Left ventricle myocardium inferior (tissue), 1 donor: Measurements from ENCODE around the gene TRRAP. TPM values are rescaled to one million over a fixed set of nuclear protein-coding genes. Genes with fewer than 3 reads are reported as not detected.

Source experiments
- DNase-seq: peaks from one replicate; pipeline ENCODE4 v3.0.0-alpha.2; 2020
- H3K27ac ChIP-seq: fragments of 200-600 bp; replicated peaks from 2 replicates; pipeline ENCODE4 v1.8.0; 2021
- H3K27me3 ChIP-seq: fragments of 200-600 bp; 2 replicates; pipeline ENCODE4 v1.8.0; 2021; ENCODE audit warnings: low read depth
- H3K36me3 ChIP-seq: fragments of 200-600 bp; 2 replicates; pipeline ENCODE4 v1.8.0; 2021
- H3K4me1 ChIP-seq: fragments of 200-600 bp; 2 replicates; pipeline ENCODE4 v1.8.0; 2021
- H3K4me3 ChIP-seq: fragments of 200-600 bp; 2 replicates; pipeline ENCODE4 v1.8.0; 2021; ENCODE audit warnings: mild to moderate bottlenecking, moderate library complexity
- H3K9me3 ChIP-seq: fragments of 200-600 bp; replicated peaks from 2 replicates; pipeline ENCODE4 v1.8.0; 2021
- intact Hi-C: fragments of 100-400 bp; cut with micrococcal nuclease; formaldehyde crosslinking; loops from one replicate; pipeline ENCODE4 v1.11.0; 2022
- total RNA-seq: library from RNA; stranded (reverse); fragmentation: NEBNext Ultra II Directional; extraction: Animal tissue kit (Norgen Biotek cat#: 25700); gene quantifications from one replicate; pipeline ENCODE4 v1.2.1, GENCODE V29; 2021
- TF ChIP-seq, protein P1 (sequence below): fragments of 200-600 bp; IDR thresholded peaks from 2 replicates; pipeline ENCODE4 v1.8.0; 2021; ENCODE audit warnings: antibody characterized with exemption, mild to moderate bottlenecking, borderline replicate concordance
- donor health status: DM: no; HTN: yes; CAD: no; lungs with severe emphysema.

The TRRAP gene
- total RNA-seq, 1 donor from 2014 or later = 15.5 TPM

DNA sequence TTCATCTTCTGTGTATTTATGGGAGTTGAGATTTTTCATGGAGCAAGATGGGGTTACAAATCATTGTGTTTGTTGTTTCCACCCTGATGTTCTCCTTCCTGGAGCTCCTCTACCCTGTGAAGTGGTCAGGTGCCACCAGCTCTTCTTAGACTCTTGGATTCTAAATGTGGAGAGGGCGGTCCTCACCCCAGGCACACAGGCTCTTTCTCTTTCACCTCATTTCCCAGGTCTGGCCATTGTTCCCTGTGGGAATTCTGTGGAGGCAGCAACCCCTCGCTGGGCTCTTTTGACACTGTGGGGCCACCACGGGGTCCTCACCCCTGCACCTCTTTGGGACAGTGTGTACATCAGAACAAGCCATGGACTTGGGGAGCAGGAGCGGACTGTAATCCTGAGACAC lies 95.9 kb downstream of the TRRAP start:
- no peaks in the 10 kb centered on the region for H3K9me3 ChIP-seq
- no peaks in the 10 kb centered on the region for H3K27me3 ChIP-seq
- peaks cover 21% of the 10 kb centered on the region for H3K4me1 ChIP-seq
- TF ChIP-seq, protein P1, sequence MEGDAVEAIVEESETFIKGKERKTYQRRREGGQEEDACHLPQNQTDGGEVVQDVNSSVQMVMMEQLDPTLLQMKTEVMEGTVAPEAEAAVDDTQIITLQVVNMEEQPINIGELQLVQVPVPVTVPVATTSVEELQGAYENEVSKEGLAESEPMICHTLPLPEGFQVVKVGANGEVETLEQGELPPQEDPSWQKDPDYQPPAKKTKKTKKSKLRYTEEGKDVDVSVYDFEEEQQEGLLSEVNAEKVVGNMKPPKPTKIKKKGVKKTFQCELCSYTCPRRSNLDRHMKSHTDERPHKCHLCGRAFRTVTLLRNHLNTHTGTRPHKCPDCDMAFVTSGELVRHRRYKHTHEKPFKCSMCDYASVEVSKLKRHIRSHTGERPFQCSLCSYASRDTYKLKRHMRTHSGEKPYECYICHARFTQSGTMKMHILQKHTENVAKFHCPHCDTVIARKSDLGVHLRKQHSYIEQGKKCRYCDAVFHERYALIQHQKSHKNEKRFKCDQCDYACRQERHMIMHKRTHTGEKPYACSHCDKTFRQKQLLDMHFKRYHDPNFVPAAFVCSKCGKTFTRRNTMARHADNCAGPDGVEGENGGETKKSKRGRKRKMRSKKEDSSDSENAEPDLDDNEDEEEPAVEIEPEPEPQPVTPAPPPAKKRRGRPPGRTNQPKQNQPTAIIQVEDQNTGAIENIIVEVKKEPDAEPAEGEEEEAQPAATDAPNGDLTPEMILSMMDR = no peak
- H3K4me3 ChIP-seq = no peak overlapping the region
- no peak for DNase-seq
- intact Hi-C loops = no loop called here
- H3K27ac ChIP-seq = peak overlapping the region; percentile 81
- H3K36me3 ChIP-seq = peaks cover 96% of the 10 kb centered on the region

DNA sequence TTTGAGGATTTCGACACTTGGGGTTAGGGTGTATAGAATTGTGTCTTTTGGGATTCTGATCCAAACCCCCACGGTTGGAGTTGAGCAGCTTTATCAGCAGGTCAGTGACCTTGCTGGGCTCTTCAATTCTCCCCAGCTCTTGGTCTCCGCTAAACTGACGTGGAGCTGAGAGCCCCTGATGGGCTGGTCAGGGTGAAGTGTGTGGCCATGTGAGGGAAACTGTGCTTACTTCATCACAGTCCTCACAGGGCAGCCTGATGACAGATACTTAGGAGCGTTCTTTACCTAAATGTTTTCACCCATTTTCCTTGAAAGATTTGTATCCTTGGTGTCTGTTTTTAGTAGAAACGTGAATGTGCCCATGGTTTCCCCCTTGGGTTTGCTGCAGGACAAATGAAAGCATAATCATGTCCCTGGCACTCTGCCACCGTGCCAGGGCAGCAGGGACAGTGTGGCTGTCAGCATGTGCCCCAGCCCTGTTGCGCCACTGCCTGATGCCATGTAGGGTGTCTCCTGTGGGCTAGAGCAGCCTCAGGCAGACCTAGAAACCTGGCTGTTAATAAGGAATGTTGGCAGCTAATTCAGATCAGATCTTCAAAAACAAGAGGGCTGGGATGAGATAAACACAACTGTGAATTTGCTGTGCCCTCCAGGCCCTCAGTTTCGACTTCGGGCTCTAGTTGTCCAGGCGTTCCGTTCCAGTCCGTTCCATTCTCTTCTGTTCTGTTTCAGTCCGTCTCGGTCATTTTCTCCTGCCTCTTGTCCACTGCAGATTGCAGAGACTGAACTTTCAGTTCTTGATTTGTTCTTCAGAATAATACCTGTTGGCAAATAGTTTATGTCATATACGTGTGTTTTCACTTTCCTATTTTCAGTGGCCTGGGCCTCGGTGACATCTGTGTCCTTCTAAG lies 96.8 kb downstream of the TRRAP start:
- Histone ChIP-seq H3K4me3 (no peak overlapping the region), H3K36me3 (peaks cover 96% of the 10 kb centered on the region), H3K4me1 (peaks cover 21% of the 10 kb centered on the region), H3K9me3 (no peaks in the 10 kb centered on the region), H3K27ac (peak overlapping the region; percentile 81), H3K27me3 (no peaks in the 10 kb centered on the region)
- TF ChIP-seq, protein P1 = no peak
- DNase-seq = peak; percentile 75
- intact Hi-C loops = no loop called here

- H3K36me3 ChIP-seq = peaks cover 96% of the 10 kb centered on the region
- H3K4me1 ChIP-seq = peaks cover 21% of the 10 kb centered on the region
- no peak for DNase-seq
- H3K27me3 ChIP-seq = no peaks in the 10 kb centered on the region
- no peak overlapping the region for H3K4me3 ChIP-seq
- intact Hi-C loops = no loop called here
- H3K27ac ChIP-seq = peak overlapping the region; percentile 81
- H3K9me3 ChIP-seq = no peaks in the 10 kb centered on the region
- TF ChIP-seq, protein P1 = no peak
Observed at GRCh38 chr7:98976396-98977185, 98.3 kb downstream of the TRRAP start.

DNA sequence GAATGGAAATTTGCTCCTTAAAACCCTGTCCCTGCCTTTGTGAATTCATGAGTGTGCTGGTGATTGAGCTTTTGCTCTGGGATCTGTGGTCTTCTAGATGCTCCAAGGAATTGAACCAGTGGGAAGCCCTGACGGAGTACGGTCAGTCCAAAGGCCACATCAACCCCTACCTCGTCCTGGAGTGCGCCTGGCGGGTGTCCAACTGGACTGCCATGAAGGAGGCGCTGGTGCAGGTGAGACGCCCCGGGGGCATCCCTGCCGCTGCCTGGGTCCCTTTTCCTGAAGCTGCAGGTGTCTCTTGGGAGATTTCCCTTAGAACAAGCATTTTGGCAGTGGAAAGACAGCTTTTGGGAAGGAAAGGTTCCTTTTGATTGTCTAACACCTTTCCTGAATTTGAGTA lies 100.3 kb downstream of the TRRAP start:
- peaks cover 96% of the 10 kb centered on the region for H3K36me3 ChIP-seq
- TF ChIP-seq, protein P1 = no peak
- no peak overlapping the region for H3K27ac ChIP-seq
- H3K27me3 ChIP-seq = no peaks in the 10 kb centered on the region
- no peaks in the 10 kb centered on the region for H3K9me3 ChIP-seq
- no peak overlapping the region for H3K4me3 ChIP-seq
- intact Hi-C loops = no loop called here
- no peak for DNase-seq
- H3K4me1 ChIP-seq = peaks cover 21% of the 10 kb centered on the region

GRCh38 chr7:98981701-98982100 lies 103.4 kb downstream of the TRRAP start:
- no peaks in the 10 kb centered on the region for H3K27me3 ChIP-seq
- no peak overlapping the region for H3K27ac ChIP-seq
- H3K36me3 ChIP-seq = peaks cover 100% of the 10 kb centered on the region
- peaks cover 10% of the 10 kb centered on the region for H3K9me3 ChIP-seq
- intact Hi-C loops = no loop called here
- no peak overlapping the region for H3K4me3 ChIP-seq
- TF ChIP-seq, protein P1 = no peak
- H3K4me1 ChIP-seq = no peaks in the 10 kb centered on the region
- no peak for DNase-seq
